HG02938 (cell line): Measurements from ENCODE around the gene FOXF2.
"Not testable (repeated sequence)": the region's sequence is repeated elsewhere in the genome, so short reads cannot be mapped to it uniquely, and the experiment has no call there.

Experiments
- ATAC-seq: cut with Tn5 transposase; IDR thresholded peaks from one replicate; pipeline ENCODE4 v1.9.1; 2021; ENCODE audit warnings: mild to moderate bottlenecking, moderate library complexity; ENCODE audit not compliant: unreplicated experiment

Gene FOXF2

DNA sequence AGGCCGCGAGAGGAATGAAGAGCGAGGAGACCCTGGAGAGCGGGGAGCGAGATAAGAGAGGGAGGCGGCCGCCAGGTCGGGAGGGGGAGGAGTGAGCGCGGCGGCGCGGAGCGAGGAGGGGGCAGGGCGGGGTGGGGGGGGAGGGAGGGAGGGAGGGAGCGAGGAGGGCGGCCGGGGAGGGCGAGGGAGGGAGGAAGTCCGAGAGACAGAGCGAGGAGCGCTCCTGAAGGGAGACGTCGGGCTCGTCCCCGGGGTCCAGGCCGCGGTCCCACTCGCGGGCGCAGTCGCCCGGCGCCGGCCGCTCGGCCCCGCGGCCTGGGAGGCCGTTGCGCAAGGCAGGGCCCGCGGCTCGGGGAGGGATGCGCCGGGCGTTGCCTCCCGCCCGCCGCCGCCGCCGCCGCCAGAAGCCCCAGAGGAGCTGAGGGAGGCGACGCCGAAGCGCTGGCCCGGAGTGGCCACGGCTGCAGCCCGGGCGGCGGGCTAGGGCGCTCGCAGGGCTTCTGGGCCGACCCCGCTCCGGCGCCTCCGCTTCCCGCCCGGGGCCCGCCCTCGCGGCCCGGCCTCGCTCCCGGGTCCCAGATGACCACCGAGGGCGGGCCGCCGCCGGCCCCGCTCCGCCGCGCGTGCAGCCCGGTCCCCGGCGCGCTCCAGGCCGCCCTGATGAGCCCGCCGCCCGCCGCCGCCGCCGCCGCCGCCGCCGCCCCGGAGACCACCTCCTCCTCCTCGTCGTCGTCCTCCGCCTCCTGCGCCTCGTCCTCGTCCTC, at the start of gene FOXF2:
TSS of gene FOXF2 (plus strand) at position 208 of the 764 bp plus-strand sequence. CDS start at position 580, 372 bp downstream.
- ATAC-seq, result no peak

DNA sequence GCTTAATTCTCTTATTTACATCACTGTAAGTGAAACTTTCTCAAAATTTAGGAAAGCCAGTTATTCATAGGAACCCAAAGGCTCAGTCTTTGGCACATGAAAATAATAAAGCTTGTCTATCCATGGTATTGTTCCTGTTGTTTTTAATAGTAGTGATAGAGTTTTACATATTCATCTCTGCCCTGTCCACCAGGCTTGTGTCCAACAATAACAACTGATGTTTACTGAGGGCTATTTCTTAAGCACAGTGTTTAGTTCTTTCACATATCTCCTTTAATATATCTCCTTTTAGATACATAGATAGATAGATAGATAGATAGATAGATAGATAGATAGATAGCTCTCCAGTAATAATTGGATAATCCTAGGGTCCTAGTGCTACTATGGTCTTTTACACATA, 43.3 kb upstream of the FOXF2 start:
- no peak for ATAC-seq

DNA sequence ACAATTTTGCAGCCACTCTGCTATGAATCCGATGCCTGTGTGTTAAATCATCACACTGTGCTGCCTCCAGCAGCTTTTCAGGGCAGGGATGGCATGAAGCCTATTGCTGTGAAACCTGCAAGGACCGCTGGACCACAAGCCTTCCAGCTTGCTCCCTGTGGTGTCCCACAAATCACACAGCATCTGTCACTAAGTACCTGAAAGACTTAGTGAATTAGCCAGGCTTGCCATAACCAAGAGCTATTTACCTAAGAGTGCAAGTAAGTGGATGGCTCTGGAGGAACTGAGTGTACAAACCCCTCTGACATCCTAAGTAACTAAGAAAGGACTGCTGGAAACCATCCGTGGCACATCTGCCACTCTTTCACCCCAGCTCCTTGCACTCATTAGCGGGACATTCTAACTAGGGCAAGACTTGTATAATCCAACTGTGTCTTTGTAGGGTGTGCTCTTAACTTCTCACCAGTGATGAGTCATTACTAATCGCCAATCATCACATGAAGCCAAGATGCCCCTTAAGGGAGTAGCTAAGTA, 42.8 kb upstream of the FOXF2 start:
- no peak for ATAC-seq

DNA sequence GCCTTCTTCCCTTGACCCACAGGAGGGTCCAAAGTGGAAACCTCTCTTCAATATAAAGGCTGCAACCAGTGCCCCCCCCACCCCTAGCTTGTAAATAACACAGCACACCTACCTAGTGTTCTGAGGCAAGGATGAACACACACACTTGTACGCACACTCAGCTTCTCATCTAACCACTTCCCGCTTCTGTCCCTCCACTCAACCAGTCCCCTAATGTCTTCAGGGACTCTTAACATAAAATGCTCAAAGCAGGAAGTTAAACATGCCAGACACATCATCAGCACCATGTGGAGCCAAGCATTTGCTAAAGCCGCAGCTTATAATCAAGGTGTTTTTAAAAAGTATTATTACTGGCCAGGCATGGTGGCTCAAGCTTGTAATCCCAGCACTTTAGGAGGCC, 42.2 kb upstream of the FOXF2 start:
- ATAC-seq, result no peak

DNA sequence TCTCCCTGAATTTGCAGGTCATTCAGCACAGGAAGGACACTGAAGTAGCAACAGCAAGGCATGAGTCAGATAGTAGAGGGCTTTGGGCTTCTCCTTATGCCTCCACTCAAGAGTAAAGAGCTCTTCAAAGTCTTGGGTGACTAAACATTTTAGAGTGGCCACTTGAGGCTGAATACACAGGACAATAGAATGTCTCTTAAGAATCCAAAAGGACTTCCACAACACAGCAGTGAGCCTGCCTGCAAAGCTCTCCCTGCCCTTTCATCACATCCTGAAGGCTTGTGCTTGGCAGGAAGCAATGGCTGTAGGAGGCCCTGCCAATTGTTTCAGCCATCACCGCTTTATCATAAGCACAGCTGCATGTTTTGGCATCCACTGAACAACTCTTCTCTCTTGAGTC, 40.7 kb upstream of the FOXF2 start:
- ATAC-seq, result no peak

DNA sequence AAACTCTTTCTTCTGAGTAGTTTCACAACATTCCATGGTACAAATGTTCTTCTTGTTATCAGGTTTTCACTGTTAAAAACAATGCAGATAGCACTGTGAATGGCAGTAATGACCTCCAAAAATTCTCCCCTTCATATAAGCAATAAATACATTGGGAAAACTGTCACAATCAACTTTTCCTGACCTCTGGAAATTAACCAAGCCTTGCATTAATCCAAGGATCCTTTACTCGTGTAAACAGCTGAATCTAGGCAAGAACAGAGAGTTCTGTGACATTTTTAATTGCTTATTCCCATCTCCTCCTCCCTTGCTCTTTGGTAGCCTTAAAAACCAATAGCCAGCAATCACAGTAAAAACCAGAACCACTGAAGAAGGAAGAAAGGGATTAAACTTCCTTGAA, 39.7 kb upstream of the FOXF2 start:
- ATAC-seq, result no peak

DNA sequence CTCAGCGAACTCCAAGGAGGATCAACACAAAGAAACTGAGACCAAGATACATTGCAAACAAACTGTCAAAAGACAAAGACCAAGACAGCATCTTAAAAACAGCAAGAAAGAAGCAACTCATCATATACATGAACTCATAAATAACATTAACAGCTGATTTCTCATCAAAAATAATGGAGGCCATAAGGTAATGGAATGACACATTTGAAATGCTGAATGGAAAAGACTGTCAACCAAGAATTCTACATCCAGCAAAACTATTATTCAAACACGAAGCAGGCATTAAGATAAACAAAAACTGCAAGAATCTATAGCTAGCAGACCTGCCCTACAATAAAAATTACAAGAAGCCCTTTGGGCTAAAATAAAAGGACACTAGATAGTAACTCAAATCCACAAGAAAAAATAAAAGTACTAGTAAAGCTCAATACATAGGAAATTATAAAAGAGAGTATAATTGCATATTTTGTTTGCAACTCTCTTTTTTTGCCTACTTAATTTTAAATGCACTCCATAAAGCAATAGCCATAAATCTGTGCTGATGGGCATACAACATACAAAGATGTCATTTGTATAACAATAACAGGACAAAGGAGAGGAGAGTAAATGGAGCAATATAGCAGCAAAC, 37.9 kb upstream of the FOXF2 start:
- ATAC-seq, result no peak

DNA sequence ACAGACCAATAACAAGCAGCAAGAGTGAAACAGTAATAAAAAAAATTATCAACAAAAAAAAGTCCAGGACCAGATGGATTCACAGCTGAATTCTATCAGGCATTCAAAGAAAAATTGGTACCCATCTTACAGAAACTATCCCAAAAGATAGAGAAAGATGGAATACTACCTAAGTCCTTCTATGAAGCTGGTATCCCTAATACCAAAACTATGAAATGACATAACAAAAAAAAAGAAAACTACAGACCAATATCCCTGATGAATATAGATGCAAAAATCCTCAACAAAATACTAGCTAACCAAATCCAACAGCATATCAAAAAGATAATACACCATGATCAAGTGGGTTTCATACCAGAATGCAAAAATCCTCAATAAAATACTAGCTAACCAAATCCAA, 34.3 kb upstream of the FOXF2 start:
- not testable (repeated sequence) for ATAC-seq

DNA sequence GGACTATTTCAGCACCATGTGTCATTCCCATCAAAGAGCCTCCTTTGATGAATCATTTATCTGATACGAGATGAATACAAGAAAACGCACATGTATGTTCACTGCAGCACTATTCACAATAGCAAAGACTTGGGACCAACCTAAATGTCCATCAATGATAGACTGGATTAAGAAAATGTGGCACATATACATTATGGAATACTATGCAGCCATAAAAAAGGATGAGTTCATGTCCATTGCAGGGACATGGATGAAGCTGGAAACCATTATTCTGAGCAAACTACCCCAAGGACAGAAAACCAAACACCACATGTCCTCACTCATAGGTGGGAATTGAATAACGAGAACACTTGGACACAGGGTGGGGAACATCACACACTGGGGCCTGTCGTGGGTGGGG, 27.7 kb upstream of the FOXF2 start:
- not testable (repeated sequence) for ATAC-seq

DNA sequence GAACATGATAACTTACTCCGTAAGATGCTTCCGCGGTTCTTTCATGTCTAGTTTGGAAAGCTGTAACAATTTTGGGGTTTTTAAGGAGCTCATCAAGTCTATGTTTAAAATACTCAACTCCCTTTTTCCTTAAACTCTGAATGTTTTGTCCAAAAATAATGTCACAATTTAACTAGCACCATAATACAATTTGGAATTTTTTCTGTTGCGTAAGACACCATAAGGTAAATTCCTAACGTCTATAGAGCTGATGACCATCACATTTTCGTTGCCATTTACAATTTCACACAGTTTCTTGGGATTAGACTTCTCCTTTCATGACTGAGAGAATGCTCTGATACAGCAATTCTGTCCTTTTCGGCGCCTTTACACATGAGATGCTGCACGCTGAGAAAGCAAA, 26.7 kb upstream of the FOXF2 start:
- ATAC-seq, result no peak

DNA sequence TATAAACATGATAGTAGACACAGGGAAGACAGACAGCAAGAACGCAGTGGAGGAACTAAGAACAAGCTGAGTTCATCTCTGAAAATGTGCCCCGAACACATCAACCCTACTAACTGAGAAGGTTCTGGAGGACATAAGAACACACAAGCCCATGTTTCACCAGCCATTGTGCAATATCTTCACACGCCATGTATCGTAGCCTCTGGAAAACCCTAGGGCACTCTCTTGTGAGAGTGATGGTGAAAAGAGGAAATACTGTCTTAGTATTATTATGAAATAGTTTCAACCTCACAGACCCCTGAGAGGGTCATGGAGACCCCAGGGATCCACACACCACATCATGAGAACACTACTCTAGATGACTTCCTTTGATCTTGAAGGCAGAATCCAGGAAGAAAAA, 26.1 kb upstream of the FOXF2 start:
- ATAC-seq, result no peak

DNA sequence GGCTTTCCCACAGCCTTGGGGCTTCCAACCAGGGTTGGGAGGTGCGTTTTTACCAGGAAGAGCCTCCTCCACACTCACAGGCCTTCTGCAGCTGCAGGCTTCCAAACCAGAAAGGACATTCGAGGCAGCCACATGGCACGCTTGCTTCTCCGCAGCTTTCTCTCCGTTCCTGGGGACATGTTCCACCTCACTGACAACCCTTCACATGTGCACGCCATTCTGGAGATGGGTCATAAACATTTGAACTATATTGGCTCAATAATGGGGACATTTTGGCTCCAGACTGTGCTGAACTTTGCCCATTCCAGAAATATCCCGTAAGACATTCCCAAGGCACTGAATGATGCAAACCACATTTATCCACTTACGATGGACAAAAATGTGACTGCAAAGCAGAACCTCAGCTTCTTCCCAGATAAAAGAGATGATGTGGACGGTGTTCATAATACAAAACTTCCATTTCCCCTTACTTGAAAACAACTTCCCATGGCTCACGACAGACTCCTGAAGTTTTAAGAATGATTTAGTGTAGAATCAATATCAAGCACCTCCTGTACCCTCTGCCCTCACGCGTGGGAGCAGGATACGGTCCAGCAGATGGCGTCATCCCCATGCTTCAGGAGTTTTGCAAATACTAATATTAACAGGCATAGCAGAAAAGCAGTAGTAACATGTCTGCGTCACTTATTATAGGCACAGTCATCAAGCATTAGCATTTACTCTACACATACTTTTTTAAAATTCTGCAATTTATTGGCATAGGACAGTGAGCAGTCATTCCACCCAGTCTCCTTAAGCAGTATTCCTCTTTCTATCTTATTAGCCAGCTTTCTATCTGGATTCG, 25.4 kb upstream of the FOXF2 start:
- no peak for ATAC-seq

DNA sequence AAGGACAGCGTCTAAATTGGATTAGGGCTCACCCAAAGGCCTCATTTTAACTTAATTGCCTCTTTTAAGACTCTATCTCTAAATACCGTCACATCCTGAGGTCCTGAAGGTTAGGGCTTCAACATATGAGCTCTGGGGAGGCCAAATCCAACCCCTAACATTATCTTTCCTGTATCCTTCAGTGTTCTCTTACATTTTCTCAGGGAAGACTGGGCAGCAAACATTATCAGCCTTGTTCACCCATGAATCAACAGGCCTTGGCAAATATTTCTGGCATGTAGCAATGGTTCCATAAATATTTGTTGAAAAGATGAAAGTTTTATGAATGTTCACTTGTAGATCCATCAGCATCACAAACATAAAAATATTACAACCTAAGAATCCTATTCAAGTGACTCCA, 24.6 kb upstream of the FOXF2 start:
- ATAC-seq, result no peak

DNA sequence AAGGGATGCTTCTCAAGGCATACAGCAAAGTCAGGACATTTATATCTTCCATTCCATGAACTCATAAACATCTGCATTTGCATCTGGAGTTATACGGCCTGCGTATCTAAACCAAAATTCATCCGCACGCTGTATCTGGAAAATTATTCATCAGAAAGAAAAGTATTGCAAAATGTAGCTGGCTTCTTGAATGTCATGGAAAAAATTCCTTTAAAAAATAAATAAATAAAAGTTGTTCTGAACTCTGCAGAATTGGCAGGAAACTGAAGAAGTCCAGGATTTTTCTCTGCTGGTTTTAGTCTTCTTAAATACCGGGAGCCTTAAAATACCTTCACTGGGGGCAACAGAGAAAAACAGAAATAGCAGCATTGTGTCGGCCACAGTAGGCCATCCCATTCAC, 23.7 kb upstream of the FOXF2 start:
- ATAC-seq, result no peak

DNA sequence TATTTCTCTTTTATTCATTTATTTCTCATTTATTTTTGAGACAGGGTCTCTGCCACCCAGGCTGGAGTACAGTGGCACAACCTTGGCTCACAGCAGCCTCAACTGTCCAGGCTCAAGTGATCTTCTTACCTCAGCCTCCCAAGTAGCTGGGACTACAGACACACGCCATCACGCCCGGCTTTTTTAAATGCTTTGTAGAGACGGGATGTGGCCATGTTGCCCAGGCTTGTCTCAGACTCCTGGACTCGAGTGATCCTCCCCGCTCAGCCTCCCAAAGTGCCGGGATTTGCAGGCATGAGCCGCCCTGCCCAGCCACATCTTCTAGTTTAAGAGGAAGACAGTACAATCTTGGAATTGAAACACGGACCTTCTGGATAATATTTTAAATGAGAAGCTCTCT, 21.6 kb upstream of the FOXF2 start:
- no peak for ATAC-seq

DNA sequence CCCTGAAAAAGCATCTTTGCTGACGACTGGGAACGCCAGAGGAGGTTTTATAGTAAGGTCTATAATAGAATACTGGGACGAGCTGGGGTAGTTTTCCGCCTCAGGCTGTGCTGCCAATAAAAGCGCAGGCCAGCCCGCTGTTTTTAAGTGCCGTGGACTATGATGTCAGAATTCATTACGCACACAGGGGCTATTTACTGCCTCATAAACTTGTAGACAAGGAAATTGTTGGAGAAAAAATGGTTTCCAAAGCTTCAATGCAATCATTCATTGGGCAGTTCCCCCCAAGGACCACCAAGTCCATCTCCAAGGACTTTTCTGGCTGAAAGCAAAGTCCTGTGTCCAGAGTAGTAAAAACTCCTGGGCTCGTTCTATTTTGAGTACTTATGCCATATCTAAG, 20.4 kb upstream of the FOXF2 start:
- no peak for ATAC-seq

DNA sequence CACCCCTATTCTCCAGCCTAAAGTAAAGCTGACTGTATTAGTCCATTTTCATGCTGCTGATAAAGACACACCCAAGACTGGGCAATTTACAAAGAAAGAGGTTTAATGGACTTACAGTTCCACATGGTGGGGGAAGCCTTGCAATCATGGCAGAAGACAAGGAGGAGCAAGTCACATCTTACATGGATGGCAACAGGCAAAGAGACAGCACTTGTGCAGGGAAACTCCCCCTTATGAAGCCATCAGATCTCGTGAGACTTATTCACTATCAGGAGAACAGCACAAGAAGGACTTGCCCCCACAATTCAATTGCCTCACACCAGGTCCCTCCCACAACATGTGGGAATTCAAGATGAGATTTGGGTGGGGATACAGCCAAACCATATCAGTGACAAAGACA, 19.7 kb upstream of the FOXF2 start:
- ATAC-seq, result not testable (repeated sequence)

DNA sequence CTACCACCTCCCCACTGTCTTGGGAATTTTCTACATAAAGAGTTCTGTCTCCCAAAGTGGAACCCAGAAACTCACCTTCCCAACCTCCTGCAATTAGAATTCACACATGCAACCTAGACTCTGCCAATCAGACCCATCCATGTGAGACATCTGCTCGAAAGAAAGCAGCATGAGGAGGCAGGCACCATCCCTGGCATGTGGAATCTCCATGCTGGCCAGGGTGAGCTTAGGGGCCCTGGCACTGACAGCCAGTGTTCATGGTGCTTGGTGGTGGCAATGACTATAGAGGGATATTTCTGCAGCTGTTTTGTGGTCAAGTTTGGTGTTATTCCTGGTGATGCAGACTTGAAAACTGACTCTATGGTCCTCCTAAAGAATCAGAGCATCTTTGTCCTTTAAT, 17.4 kb upstream of the FOXF2 start:
- ATAC-seq, result no peak

DNA sequence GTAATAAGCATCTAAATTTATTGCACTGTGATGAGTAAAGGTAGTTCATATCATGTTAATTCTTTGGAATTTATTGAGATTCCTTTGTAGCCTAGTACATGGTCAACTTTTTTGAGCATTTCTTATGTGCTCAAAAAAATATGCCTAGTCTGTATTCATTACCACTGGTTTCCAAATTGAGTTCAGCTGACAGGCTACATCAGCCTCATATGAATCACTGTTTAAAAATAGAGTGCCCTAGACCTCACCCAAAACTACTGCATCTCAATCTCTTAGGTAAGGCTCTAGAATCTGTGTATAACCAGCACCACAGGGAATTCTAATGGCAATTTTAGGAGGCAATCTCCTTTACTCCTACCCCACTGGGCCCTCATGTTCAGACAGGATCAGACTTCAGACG, 16.7 kb upstream of the FOXF2 start:
- no peak for ATAC-seq

DNA sequence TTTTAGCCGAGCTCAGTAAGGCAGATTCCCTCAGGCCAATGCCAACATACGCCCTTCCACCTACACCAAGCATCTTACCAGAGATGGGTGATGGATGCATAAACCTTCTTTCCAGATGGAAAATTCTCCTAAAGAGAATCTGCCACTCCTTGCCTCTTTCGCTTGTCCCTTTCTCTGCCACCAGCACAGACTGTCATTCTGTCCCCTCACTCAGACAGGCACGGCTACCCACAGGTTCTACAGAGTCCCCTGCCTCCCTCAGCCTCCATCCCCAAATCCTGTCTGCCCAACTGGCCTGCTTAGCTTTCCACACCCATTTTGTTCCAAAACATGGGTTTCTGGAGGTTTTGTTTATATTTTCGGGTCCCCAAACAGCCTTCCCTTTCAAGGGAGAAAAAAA, 12.7 kb upstream of the FOXF2 start:
- ATAC-seq, result no peak

DNA sequence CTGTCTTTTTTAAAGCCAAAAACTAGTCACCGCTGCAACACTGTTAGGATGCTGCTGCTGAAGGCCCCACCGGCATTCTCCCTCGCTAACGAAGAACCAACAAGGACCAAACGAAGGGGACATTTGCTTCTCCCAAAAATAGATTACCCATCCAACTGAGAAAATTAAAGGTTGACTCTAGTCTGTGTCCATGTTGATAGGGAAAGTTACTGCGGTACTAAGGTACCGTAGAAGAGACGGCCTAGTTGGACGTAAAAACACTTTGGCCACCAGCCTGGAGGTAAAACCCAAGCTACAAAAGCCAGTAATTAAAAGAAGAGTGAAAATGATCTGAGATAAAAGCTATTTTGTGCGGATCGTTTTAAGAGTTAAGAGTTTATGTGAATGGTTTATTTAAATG, 11.8 kb upstream of the FOXF2 start:
- no peak for ATAC-seq
